ENCODE measurements around the gene CABP1. TPM values are rescaled to one million over a fixed set of nuclear protein-coding genes. Genes with fewer than 3 reads are reported as not detected.

The CABP1 gene
- total and polyA plus RNA-seq, 2 donors (not counting 3 experiments of a cell fraction or from before 2014, with no cell fraction given) = 0.07 to 0.31 TPM

DNA sequence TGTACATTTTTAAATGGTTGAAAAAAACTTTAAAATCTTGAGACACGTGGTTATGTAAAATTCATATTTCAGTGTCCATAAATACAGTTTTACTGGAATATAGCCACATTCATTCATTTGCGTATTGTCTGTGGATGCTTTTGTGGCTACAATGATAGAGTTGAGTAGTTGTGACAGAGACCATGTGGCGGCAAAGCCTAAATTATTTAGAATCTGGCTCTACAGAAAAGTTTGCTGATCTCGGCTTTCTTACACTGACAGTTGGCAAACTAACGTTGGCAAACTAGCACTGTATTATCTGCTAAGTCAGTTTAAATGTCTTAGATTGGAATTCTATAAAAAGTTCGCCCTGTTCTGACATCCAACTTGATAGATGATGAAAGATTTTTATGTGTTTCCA is 72.2 kb downstream of the CABP1 start:
- peaks cover 13% of the 10 kb centered on the region for H3K4me1 ChIP-seq (ENCODE audit: control insufficient read depth, extremely low read depth, insufficient read depth, low read length)
- H3K9me1 ChIP-seq (replicated peaks; ENCODE audit: control insufficient read depth, extremely low read depth, insufficient read depth, low read length) = no peaks in the 10 kb centered on the region
- H3K27ac ChIP-seq (ENCODE audit: insufficient read depth, low read depth, low read length) = no peak overlapping the region
- FAIRE-seq (no peak), DNase-seq (ENCODE audit: low read depth, low spot score) (no peak)
- no peak overlapping the region for H2AFZ ChIP-seq (ENCODE audit: low read depth, low read length)
- ChIA-PET POLR2A (no interaction called here), CTCF (interaction anchor here (5.5 kb wide), 1 partner anchor 64 kb away, joined by 63 read pairs; no protein-coding TSS in a partner anchor)
- dilution Hi-C loops (cut with MboI; ENCODE audit: extremely low pct_ligation_motif_present, low sequenced_read_pairs) = no loop called here
- peaks cover 13 to 16% of the 10 kb centered on the region in 2 experiments for H3K36me3 ChIP-seq (ENCODE audit: control insufficient read depth in 2 of 2, extremely low read depth in 1 of 2, insufficient read depth in 2 of 2, low read length in 2 of 2)
- peaks cover 18% of the 10 kb centered on the region for H3K79me2 ChIP-seq (ENCODE audit: control insufficient read depth, insufficient read depth, low read length)
- H3K9ac ChIP-seq (replicated peaks; ENCODE audit: extremely low read depth, insufficient read depth, low read length) = no peak overlapping the region
- no peak for TF ChIP-seq GATA2 (IDR thresholded peaks at IDR 0.05; ENCODE audit: insufficient read depth, insufficient read length, low read depth, low read length)
- no peak for TF ChIP-seq JUN (IDR thresholded peaks at IDR 0.05; ENCODE audit: borderline replicate concordance, insufficient read depth, insufficient read length, low read depth)
- no peak for TF ChIP-seq MYC (IDR thresholded peaks at IDR 0.05; ENCODE audit: low read depth, low read length)
- TF ChIP-seq, protein P1, sequence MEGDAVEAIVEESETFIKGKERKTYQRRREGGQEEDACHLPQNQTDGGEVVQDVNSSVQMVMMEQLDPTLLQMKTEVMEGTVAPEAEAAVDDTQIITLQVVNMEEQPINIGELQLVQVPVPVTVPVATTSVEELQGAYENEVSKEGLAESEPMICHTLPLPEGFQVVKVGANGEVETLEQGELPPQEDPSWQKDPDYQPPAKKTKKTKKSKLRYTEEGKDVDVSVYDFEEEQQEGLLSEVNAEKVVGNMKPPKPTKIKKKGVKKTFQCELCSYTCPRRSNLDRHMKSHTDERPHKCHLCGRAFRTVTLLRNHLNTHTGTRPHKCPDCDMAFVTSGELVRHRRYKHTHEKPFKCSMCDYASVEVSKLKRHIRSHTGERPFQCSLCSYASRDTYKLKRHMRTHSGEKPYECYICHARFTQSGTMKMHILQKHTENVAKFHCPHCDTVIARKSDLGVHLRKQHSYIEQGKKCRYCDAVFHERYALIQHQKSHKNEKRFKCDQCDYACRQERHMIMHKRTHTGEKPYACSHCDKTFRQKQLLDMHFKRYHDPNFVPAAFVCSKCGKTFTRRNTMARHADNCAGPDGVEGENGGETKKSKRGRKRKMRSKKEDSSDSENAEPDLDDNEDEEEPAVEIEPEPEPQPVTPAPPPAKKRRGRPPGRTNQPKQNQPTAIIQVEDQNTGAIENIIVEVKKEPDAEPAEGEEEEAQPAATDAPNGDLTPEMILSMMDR (IDR thresholded peaks at IDR 0.05; ENCODE audit: extremely low read depth in 1 of 2, insufficient read depth in 1 of 2, low read depth in 1 of 2, low read length in 2 of 2) = no peak
- no peak for TF ChIP-seq POLR2AphosphoS5 (IDR thresholded peaks at IDR 0.05; ENCODE audit: insufficient read depth, low read depth, low read length)
- TF ChIP-seq POLR2A (IDR thresholded peaks at IDR 0.05; ENCODE audit: low read depth, low read length) = no peak
- no peak for TF ChIP-seq EZH2 (IDR thresholded peaks at IDR 0.05; ENCODE audit: borderline replicate concordance, low read depth, low read length, severe bottlenecking)
- TF ChIP-seq, protein P2, sequence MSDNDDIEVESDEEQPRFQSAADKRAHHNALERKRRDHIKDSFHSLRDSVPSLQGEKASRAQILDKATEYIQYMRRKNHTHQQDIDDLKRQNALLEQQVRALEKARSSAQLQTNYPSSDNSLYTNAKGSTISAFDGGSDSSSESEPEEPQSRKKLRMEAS (IDR thresholded peaks at IDR 0.05; ENCODE audit: insufficient read depth, insufficient read length) = no peak
- no peak for TF ChIP-seq FOS (IDR thresholded peaks at IDR 0.05; ENCODE audit: borderline replicate concordance, insufficient read depth, low read length)
- no peaks in the 10 kb centered on the region for H3K27me3 ChIP-seq (ENCODE audit: control insufficient read depth in 2 of 2, insufficient read depth in 2 of 2, low read length in 2 of 2)
- H3K4me2 ChIP-seq (ENCODE audit: insufficient read depth, low read length) = no peak overlapping the region
- no peaks in the 10 kb centered on the region for H3K9me3 ChIP-seq (replicated peaks; ENCODE audit: control insufficient read depth, insufficient read depth, low read length)
- BruUV-seq (replicated peaks) = no TSS peak
- intact Hi-C loops (cut with micrococcal nuclease) = no loop called here
- H3K4me3 ChIP-seq (replicated peaks in 1 of 3; ENCODE audit: insufficient read depth in 1 of 3, low read depth in 1 of 3, low read length in 3 of 3) = no peak overlapping the region
- H4K20me1 ChIP-seq (replicated peaks; ENCODE audit: control insufficient read depth, extremely low read depth, insufficient read depth, low read length) = no peaks in the 10 kb centered on the region

All from endothelial cell of umbilical vein (primary cell).